Measurements from ENCODE around the gene PRKG2. TPM values are rescaled to one million over a fixed set of nuclear protein-coding genes. Genes with fewer than 3 reads are reported as not detected.

PRKG2 gene
- polyA plus RNA-seq, 1 donor from 2014 or later, result 0.16 TPM

DNA sequence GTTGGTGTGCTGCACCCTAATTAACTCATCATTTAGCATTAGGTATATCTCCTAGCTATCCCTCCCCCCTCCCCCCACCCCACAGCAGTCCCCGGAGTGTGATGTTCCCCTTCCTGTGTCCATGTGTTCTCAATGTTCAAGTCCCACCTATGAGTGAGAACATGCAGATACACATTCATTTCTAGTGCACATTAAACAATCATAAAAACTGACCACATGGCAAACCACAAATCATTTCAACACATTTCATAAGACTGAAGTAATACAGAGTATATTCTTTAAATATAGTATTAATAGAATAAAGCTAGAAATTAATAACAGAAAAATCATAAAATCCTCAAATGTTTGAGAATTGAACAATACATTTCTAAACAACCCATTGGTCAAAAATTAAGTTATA is 34.1 kb downstream of the PRKG2 start:
- Histone ChIP-seq H3K27ac (ENCODE audit: low read length) (no peak overlapping the region), H3K9ac (ENCODE audit: low read length) (no peak overlapping the region), H3K4me3 (ENCODE audit: low read length) (no peak overlapping the region), H4K20me1 (ENCODE audit: insufficient read depth) (no peaks in the 10 kb centered on the region), H3K4me2 (ENCODE audit: low read length) (no peak overlapping the region), H3K9me2 (ENCODE audit: insufficient read depth, low read length) (no peaks in the 10 kb centered on the region), H3K36me3 (ENCODE audit: insufficient read depth, low read length) (no peaks in the 10 kb centered on the region), H3K27me3 (ENCODE audit: insufficient read depth, low read depth, low read length) (no peaks in the 10 kb centered on the region), H2AFZ (ENCODE audit: low read depth, low read length) (no peak overlapping the region), H3F3A (ENCODE audit: insufficient read depth, low read length, poor library complexity, severe bottlenecking) (no peaks in the 10 kb centered on the region), H3K79me2 (replicated peaks; ENCODE audit: insufficient read depth, low read length) (no peaks in the 10 kb centered on the region), H3K9me3 (ENCODE audit: low read length) (no peaks in the 10 kb centered on the region)
- TF ChIP-seq EP300 (conservative IDR thresholded peaks at IDR 0.05; ENCODE audit: poor library complexity, severe bottlenecking) (no peak), CTCF (IDR thresholded peaks at IDR 0.05; ENCODE audit: poor library complexity, severe bottlenecking) (no peak), TAF1 (IDR thresholded peaks at IDR 0.05; ENCODE audit: low read depth) (no peak), RAD21 (conservative IDR thresholded peaks at IDR 0.05) (no peak), EZH2 (IDR thresholded peaks at IDR 0.05; ENCODE audit: borderline replicate concordance, insufficient read depth, low read length, poor library complexity, severe bottlenecking) (no peak), POLR2AphosphoS5 (IDR thresholded peaks at IDR 0.05) (no peak), MXI1 (conservative IDR thresholded peaks at IDR 0.05; ENCODE audit: poor library complexity, severe bottlenecking) (no peak), SMC3 (conservative IDR thresholded peaks at IDR 0.05; ENCODE audit: poor library complexity) (no peak)
- TF ChIP-seq, protein P1, sequence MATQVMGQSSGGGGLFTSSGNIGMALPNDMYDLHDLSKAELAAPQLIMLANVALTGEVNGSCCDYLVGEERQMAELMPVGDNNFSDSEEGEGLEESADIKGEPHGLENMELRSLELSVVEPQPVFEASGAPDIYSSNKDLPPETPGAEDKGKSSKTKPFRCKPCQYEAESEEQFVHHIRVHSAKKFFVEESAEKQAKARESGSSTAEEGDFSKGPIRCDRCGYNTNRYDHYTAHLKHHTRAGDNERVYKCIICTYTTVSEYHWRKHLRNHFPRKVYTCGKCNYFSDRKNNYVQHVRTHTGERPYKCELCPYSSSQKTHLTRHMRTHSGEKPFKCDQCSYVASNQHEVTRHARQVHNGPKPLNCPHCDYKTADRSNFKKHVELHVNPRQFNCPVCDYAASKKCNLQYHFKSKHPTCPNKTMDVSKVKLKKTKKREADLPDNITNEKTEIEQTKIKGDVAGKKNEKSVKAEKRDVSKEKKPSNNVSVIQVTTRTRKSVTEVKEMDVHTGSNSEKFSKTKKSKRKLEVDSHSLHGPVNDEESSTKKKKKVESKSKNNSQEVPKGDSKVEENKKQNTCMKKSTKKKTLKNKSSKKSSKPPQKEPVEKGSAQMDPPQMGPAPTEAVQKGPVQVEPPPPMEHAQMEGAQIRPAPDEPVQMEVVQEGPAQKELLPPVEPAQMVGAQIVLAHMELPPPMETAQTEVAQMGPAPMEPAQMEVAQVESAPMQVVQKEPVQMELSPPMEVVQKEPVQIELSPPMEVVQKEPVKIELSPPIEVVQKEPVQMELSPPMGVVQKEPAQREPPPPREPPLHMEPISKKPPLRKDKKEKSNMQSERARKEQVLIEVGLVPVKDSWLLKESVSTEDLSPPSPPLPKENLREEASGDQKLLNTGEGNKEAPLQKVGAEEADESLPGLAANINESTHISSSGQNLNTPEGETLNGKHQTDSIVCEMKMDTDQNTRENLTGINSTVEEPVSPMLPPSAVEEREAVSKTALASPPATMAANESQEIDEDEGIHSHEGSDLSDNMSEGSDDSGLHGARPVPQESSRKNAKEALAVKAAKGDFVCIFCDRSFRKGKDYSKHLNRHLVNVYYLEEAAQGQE (IDR thresholded peaks at IDR 0.05; ENCODE audit: borderline replicate concordance), result no peak

GRCh38 chr4:81179326-81179725 is 35.7 kb downstream of the PRKG2 start:
- Histone ChIP-seq H4K20me1 (ENCODE audit: insufficient read depth) (no peaks in the 10 kb centered on the region), H3K27ac (ENCODE audit: low read length) (no peak overlapping the region)
- TF ChIP-seq EZH2 (IDR thresholded peaks at IDR 0.05; ENCODE audit: borderline replicate concordance, insufficient read depth, low read length, poor library complexity, severe bottlenecking), result no peak
- TF ChIP-seq, protein P1 (IDR thresholded peaks at IDR 0.05; ENCODE audit: borderline replicate concordance), result no peak
- TF ChIP-seq EP300 (conservative IDR thresholded peaks at IDR 0.05; ENCODE audit: poor library complexity, severe bottlenecking), result no peak
- no peak for TF ChIP-seq MXI1 (conservative IDR thresholded peaks at IDR 0.05; ENCODE audit: poor library complexity, severe bottlenecking)
- TF ChIP-seq RAD21 (conservative IDR thresholded peaks at IDR 0.05), result no peak
- TF ChIP-seq TAF1 (IDR thresholded peaks at IDR 0.05; ENCODE audit: low read depth), result no peak
- no peak for TF ChIP-seq CTCF (IDR thresholded peaks at IDR 0.05; ENCODE audit: poor library complexity, severe bottlenecking)
- TF ChIP-seq SMC3 (conservative IDR thresholded peaks at IDR 0.05; ENCODE audit: poor library complexity), result no peak
- TF ChIP-seq POLR2AphosphoS5 (IDR thresholded peaks at IDR 0.05), result no peak

More at GRCh38 chr4:81179326-81179725, 35.7 kb downstream of the PRKG2 start:
- Histone ChIP-seq H2AFZ (ENCODE audit: low read depth, low read length) (no peak overlapping the region), H3K4me2 (ENCODE audit: low read length) (no peak overlapping the region), H3K4me3 (ENCODE audit: low read length) (no peak overlapping the region), H3K9me3 (ENCODE audit: low read length) (no peaks in the 10 kb centered on the region), H3F3A (ENCODE audit: insufficient read depth, low read length, poor library complexity, severe bottlenecking) (no peaks in the 10 kb centered on the region), H3K9me2 (ENCODE audit: insufficient read depth, low read length) (no peaks in the 10 kb centered on the region), H3K36me3 (ENCODE audit: insufficient read depth, low read length) (no peaks in the 10 kb centered on the region), H3K27me3 (ENCODE audit: insufficient read depth, low read depth, low read length) (no peaks in the 10 kb centered on the region), H3K79me2 (replicated peaks; ENCODE audit: insufficient read depth, low read length) (no peaks in the 10 kb centered on the region), H3K9ac (ENCODE audit: low read length) (no peak overlapping the region)

All from neural cell (in vitro differentiated cells).